Measurements from ENCODE around the gene ZNG1E.
"Not testable (repeated sequence)": the region's sequence is repeated elsewhere in the genome, so short reads cannot be mapped to it uniquely, and the experiment has no call there.

DNA sequence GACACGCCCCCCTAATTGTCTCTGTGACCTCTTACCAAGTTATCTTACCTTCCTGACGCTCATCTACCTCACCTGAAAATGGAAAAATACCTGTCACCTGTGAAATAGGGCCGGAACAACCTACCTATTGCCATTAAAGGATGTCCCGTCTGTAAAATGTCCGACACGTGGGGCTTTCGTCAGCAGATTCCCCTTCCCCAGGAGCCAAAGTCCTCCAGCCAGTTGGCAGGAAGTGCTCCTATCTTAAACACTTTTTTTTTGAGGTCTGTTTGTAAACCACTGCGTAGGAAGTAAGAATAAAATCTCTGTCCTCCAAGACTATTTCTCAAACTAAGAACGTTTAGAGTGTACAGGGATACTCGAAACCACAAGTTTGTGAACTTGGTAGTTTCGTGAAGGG lies 661 bp downstream of the ZNG1E start:
- TF ChIP-seq SIN3A (conservative IDR thresholded peaks at IDR 0.05 in 1 of 2, IDR thresholded peaks at IDR 0.05 in 1 of 2; ENCODE audit: low read depth in 1 of 2, low read length in 2 of 2); RNF2 (IDR thresholded peaks at IDR 0.05; ENCODE audit: borderline replicate concordance, low read depth, low read length, missing control alignments, poor library complexity, severe bottlenecking); SUZ12 (IDR thresholded peaks at IDR 0.05; ENCODE audit: low read length); BRCA1 (IDR thresholded peaks at IDR 0.05; ENCODE audit: low read depth, low read length); JUN (IDR thresholded peaks at IDR 0.05; ENCODE audit: low read depth, low read length); RXRA (IDR thresholded peaks at IDR 0.05; ENCODE audit: insufficient read depth, low read depth, low read length); ZNF274 (IDR thresholded peaks at IDR 0.05; ENCODE audit: borderline replicate concordance, extremely low read depth, low read length); POLR2A (IDR thresholded peaks at IDR 0.05; ENCODE audit: control extremely low read depth in 1 of 2, low read depth in 2 of 2, low read length in 2 of 2); EGR1 (IDR thresholded peaks at IDR 0.05; ENCODE audit: borderline replicate concordance, low read depth, low read length); MAFK (IDR thresholded peaks at IDR 0.05; ENCODE audit: low read depth, low read length); GABPA (IDR thresholded peaks at IDR 0.05; ENCODE audit: borderline replicate concordance, insufficient read depth, low read length): not testable (repeated sequence)
- TF ChIP-seq, protein P1, sequence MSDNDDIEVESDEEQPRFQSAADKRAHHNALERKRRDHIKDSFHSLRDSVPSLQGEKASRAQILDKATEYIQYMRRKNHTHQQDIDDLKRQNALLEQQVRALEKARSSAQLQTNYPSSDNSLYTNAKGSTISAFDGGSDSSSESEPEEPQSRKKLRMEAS (IDR thresholded peaks at IDR 0.05), result not testable (repeated sequence)
- TF ChIP-seq, protein P2, sequence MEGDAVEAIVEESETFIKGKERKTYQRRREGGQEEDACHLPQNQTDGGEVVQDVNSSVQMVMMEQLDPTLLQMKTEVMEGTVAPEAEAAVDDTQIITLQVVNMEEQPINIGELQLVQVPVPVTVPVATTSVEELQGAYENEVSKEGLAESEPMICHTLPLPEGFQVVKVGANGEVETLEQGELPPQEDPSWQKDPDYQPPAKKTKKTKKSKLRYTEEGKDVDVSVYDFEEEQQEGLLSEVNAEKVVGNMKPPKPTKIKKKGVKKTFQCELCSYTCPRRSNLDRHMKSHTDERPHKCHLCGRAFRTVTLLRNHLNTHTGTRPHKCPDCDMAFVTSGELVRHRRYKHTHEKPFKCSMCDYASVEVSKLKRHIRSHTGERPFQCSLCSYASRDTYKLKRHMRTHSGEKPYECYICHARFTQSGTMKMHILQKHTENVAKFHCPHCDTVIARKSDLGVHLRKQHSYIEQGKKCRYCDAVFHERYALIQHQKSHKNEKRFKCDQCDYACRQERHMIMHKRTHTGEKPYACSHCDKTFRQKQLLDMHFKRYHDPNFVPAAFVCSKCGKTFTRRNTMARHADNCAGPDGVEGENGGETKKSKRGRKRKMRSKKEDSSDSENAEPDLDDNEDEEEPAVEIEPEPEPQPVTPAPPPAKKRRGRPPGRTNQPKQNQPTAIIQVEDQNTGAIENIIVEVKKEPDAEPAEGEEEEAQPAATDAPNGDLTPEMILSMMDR (IDR thresholded peaks at IDR 0.05; ENCODE audit: control extremely low read depth in 1 of 3, insufficient read depth in 1 of 3, low read depth in 1 of 3, low read length in 3 of 3), result not testable (repeated sequence)

Data from H1 (cell line).